Large intestine (tissue), 3 donors: Measurements from ENCODE around the gene RC3H2. TPM values are rescaled to one million over a fixed set of nuclear protein-coding genes. Genes with fewer than 3 reads are reported as not detected.
"Not testable (repeated sequence)": the region's sequence is repeated elsewhere in the genome, so short reads cannot be mapped to it uniquely, and the experiment has no call there.

Experiments
- DNase-seq, 2 donors: peaks; one replicate each; pipeline versions ENCODE4 v3.0.0 to v3.0.0-alpha.2; 2013
- H3K27ac ChIP-seq: one replicate; pipeline ENCODE4 v1.5.1; 2013; ENCODE audit warnings: low read length
- H3K27me3 ChIP-seq: 2 replicates; pipeline ENCODE4 v1.6.1; 2013; ENCODE audit warnings: low read length; ENCODE audit not compliant: control insufficient read depth, insufficient read depth
- H3K36me3 ChIP-seq: 2 replicates; pipeline ENCODE4 v1.6.1; 2013; ENCODE audit warnings: low read length; ENCODE audit not compliant: control insufficient read depth, insufficient read depth
- H3K4me1 ChIP-seq: one replicate; pipeline ENCODE4 v1.6.1; 2013; ENCODE audit warnings: low read length; ENCODE audit not compliant: control insufficient read depth, insufficient read depth
- H3K4me3 ChIP-seq: one replicate; pipeline ENCODE4 v1.5.1; 2013; ENCODE audit warnings: low read length
- H3K9me3 ChIP-seq: one replicate; pipeline ENCODE4 v1.6.1; 2013; ENCODE audit warnings: mild to moderate bottlenecking, low read depth, low read length, moderate library complexity; ENCODE audit not compliant: control insufficient read depth
- WGBS: methylation state at CpG from one replicate; pipeline ENCODE4 v1.1.5; 2013; ENCODE audit warnings: low lambda C conversion rate; ENCODE audit not compliant: insufficient coverage; 5-methylcytosine and 5-hydroxymethylcytosine counted together
- polyA plus RNA-seq: library from polyadenylated mRNA; unstranded; fragments of 120-200 nt; gene quantifications from one replicate; pipeline ENCODE4 v1.2.1, GENCODE V29; 2013

Gene RC3H2
- polyA plus RNA-seq, 1 donor, result 27.1 TPM

GRCh38 chr9:122923947-122924346 is 18.8 kb upstream of the RC3H2 start:
- 83% methylated on average over 2 of the region's 3 CpGs for WGBS
- H3K27me3 ChIP-seq, result no peaks in the 10 kb centered on the region

GRCh38 chr9:122922713-122923112 is 17.6 kb upstream of the RC3H2 start:
- Histone ChIP-seq H3K4me3 (no peak overlapping the region), H3K27ac (no peak overlapping the region), H3K27me3 (no peaks in the 10 kb centered on the region), H3K9me3 (no peaks in the 10 kb centered on the region), H3K36me3 (peaks cover 8% of the 10 kb centered on the region), H3K4me1 (no peaks in the 10 kb centered on the region)
- 100% methylated on average over 1 of the region's 8 CpGs for WGBS
- DNase-seq, result no peak

More at GRCh38 chr9:122923947-122924346, 18.8 kb upstream of the RC3H2 start:
- Histone ChIP-seq H3K36me3 (peaks cover 5% of the 10 kb centered on the region), H3K27ac (no peak overlapping the region), H3K4me3 (no peak overlapping the region), H3K9me3 (no peaks in the 10 kb centered on the region), H3K4me1 (no peaks in the 10 kb centered on the region)
- no peak for DNase-seq

- Histone ChIP-seq H3K4me3 (no peak overlapping the region), H3K9me3 (no peaks in the 10 kb centered on the region), H3K4me1 (no peaks in the 10 kb centered on the region), H3K36me3 (peaks cover 5% of the 10 kb centered on the region), H3K27ac (no peak overlapping the region), H3K27me3 (no peaks in the 10 kb centered on the region)
- WGBS, result no CpG with 5 or more reads among the region's 2 CpGs
- DNase-seq, result no peak
Observed at GRCh38 chr9:122918310-122918709, 13.2 kb upstream of the RC3H2 start.

- Histone ChIP-seq H3K27ac (peak within 1 kb of the TSS; percentile 76), H3K9me3 (no peaks in the 10 kb centered on the region), H3K4me3 (peak within 1 kb of the TSS; percentile 85), H3K27me3 (no peaks in the 10 kb centered on the region), H3K36me3 (peaks cover 11% of the 10 kb centered on the region), H3K4me1 (peaks cover 2% of the 10 kb centered on the region)
- DNase-seq, result peak; percentile 69 to 92
- no CpG with 5 or more reads among the region's 35 CpGs for WGBS
Observed at GRCh38 chr9:122912964-122913673, 8.0 kb upstream of the RC3H2 start, which contains the start of gene ZBTB6. Gene ZBTB6, minus strand, starts transcription at chr9:122913323. Its CDS starts 1,251 bp downstream, at chr9:122912072.

- 15% methylated on average over 5 of the region's 9 CpGs for WGBS
- H3K36me3 ChIP-seq, result peaks cover 11% of the 10 kb centered on the region
- peak overlapping the region; percentile 76 for H3K27ac ChIP-seq
- no peaks in the 10 kb centered on the region for H3K27me3 ChIP-seq
- DNase-seq, result no peak
- H3K4me1 ChIP-seq, result peaks cover 2% of the 10 kb centered on the region
- H3K9me3 ChIP-seq, result no peaks in the 10 kb centered on the region
- H3K4me3 ChIP-seq, result peak overlapping the region; percentile 85
Observed at GRCh38 chr9:122912671-122912963, 7.5 kb upstream of the RC3H2 start.

- H3K27ac ChIP-seq, H3K36me3 ChIP-seq, H3K9me3 ChIP-seq, H3K4me1 ChIP-seq, H3K4me3 ChIP-seq, H3K27me3 ChIP-seq, DNase-seq: not testable (repeated sequence)
- no CpG with 5 or more reads among the region's 16 CpGs for WGBS
Observed at GRCh38 chr9:122906122-122906521, 963 bp upstream of the RC3H2 start.

- peak overlapping the region; percentile 79 for H3K27ac ChIP-seq
- peak in 1 of 2 donors; percentile 7 for DNase-seq
- H3K36me3 ChIP-seq, result peaks cover 2% of the 10 kb centered on the region
- no peaks in the 10 kb centered on the region for H3K9me3 ChIP-seq
- peak overlapping the region; percentile 93 for H3K4me3 ChIP-seq
- H3K27me3 ChIP-seq, result no peaks in the 10 kb centered on the region
- peaks cover 4% of the 10 kb centered on the region for H3K4me1 ChIP-seq
- no CpG with 5 or more reads among the region's 8 CpGs for WGBS
Observed at GRCh38 chr9:122904466-122904822, 715 bp downstream of the RC3H2 start.

GRCh38 chr9:122900791-122901190 is 4.4 kb downstream of the RC3H2 start:
- H3K4me3 ChIP-seq, result no peak overlapping the region
- 90% methylated on average over 2 of the region's 2 CpGs for WGBS

GRCh38 chr9:122897969-122898368 is 7.2 kb downstream of the RC3H2 start:
- Histone ChIP-seq H3K9me3 (no peaks in the 10 kb centered on the region), H3K36me3 (peaks cover 13% of the 10 kb centered on the region), H3K4me3 (no peak overlapping the region), H3K4me1 (no peaks in the 10 kb centered on the region), H3K27me3 (no peaks in the 10 kb centered on the region), H3K27ac (no peak overlapping the region)
- DNase-seq, result no peak
- WGBS, result no CpG with 5 or more reads among the region's 1 CpG

More at GRCh38 chr9:122900791-122901190, 4.4 kb downstream of the RC3H2 start:
- Histone ChIP-seq H3K36me3 (peaks cover 9% of the 10 kb centered on the region), H3K4me1 (peaks cover 4% of the 10 kb centered on the region), H3K9me3 (no peaks in the 10 kb centered on the region), H3K27me3 (no peaks in the 10 kb centered on the region), H3K27ac (no peak overlapping the region)
- DNase-seq, result no peak

- no CpG with 5 or more reads among the region's 3 CpGs for WGBS
Observed at GRCh38 chr9:122888480-122888879, 16.7 kb downstream of the RC3H2 start.

GRCh38 chr9:122883125-122883524 is 22.0 kb downstream of the RC3H2 start:
- no peak for DNase-seq
- H3K4me1 ChIP-seq, result no peaks in the 10 kb centered on the region
- H3K27ac ChIP-seq, result no peak overlapping the region
- no peaks in the 10 kb centered on the region for H3K27me3 ChIP-seq
- H3K9me3 ChIP-seq, result no peaks in the 10 kb centered on the region
- peaks cover 36% of the 10 kb centered on the region for H3K36me3 ChIP-seq
- H3K4me3 ChIP-seq, result no peak overlapping the region
- WGBS, result 100% methylated on average over 1 of the region's 2 CpGs

More at GRCh38 chr9:122888480-122888879, 16.7 kb downstream of the RC3H2 start:
- Histone ChIP-seq H3K9me3 (no peaks in the 10 kb centered on the region), H3K27ac (no peak overlapping the region), H3K4me3 (no peak overlapping the region), H3K36me3 (peaks cover 32% of the 10 kb centered on the region), H3K27me3 (no peaks in the 10 kb centered on the region), H3K4me1 (no peaks in the 10 kb centered on the region)
- DNase-seq, result no peak
